Gastroesophageal sphincter (tissue), 4 donors: ENCODE data around the gene ADARB1. TPM values are rescaled to one million over a fixed set of nuclear protein-coding genes. Genes with fewer than 3 reads are reported as not detected.
A peak's percentile ranks its signal among the peaks of the same experiment; 100 is the strongest.

Experiments used
- ATAC-seq: fragments of 150-250 bp; one replicate; pipeline ENCODE4 v1.9.1; 2016; ENCODE audit warnings: mild to moderate bottlenecking, moderate library complexity
- H3K27ac ChIP-seq, 4 donors: fragments of 200-600 bp; sonication (generic) in 3 of 4; 1 replicate in 3 of 4; 2 replicates in 1 of 4; pipeline ENCODE4 v1.5.1; 2016 to 2019
- H3K27me3 ChIP-seq: fragments of 200-600 bp; sonication (generic); one replicate; pipeline ENCODE4 v1.5.1; 2019
- H3K36me3 ChIP-seq, 2 donors: fragments of 200-600 bp; sonication (generic); one replicate each; pipeline ENCODE4 v1.5.1; 2019; ENCODE audit warnings: control low read depth in 1 of 2
- H3K4me1 ChIP-seq, 3 donors: fragments of 200-600 bp; sonication (generic); 1 replicate in 2 of 3; 2 replicates in 1 of 3; pipeline ENCODE4 v1.5.1; 2016 to 2019; ENCODE audit warnings: control low read depth in 2 of 3
- H3K4me3 ChIP-seq, 2 donors: fragments of 200-600 bp; sonication (generic); one replicate each; pipeline ENCODE4 v1.5.1; 2019; ENCODE audit warnings: mild to moderate bottlenecking in 1 of 2, moderate library complexity in 1 of 2
- H3K9me3 ChIP-seq, 3 donors: fragments of 200-600 bp; sonication (generic); one replicate each; pipeline ENCODE4 v1.5.1; 2017 to 2019; ENCODE audit warnings: control low read depth in 2 of 3
- CTCF ChIP-seq, 4 experiments: fragments of 200-600 bp in 2 of 4; fragments of 450-650 bp in 2 of 4; sonication (generic) in 1 of 4; IDR thresholded peaks; one replicate each; pipeline ENCODE4 v1.5.1; 2017 to 2019; ENCODE audit warnings: antibody characterized with exemption in 4 of 4, mild to moderate bottlenecking in 2 of 4, moderate library complexity in 2 of 4
- EP300 ChIP-seq: sonication (generic); formaldehyde crosslinking; IDR thresholded peaks from one replicate; pipeline ENCODE4 v1.6.1; 2017; ENCODE audit warnings: antibody characterized with exemption, mild to moderate bottlenecking
- POLR2A ChIP-seq, 2 donors: fragments of 450-650 bp; IDR thresholded peaks; one replicate each; pipeline ENCODE4 v1.6.1; 2017; ENCODE audit warnings: antibody characterized with exemption in 2 of 2, mild to moderate bottlenecking in 2 of 2, moderate library complexity in 1 of 2
- POLR2AphosphoS5 ChIP-seq: sonication (generic); formaldehyde crosslinking; IDR thresholded peaks from one replicate; pipeline ENCODE4 v1.6.1; 2017; ENCODE audit warnings: antibody characterized with exemption
- WGBS, 2 donors: methylation state at CpG; one replicate each; pipeline ENCODE4 v1.1.5; 2018; ENCODE audit warnings: low coverage in 1 of 2; 5-methylcytosine and 5-hydroxymethylcytosine counted together
- total RNA-seq, 4 donors: library from RNA; depleted of rRNA; stranded (reverse); fragments of >200 nt; gene quantifications; one replicate each; pipeline ENCODE4 v1.1.0, GENCODE V29; 2016

Gene ADARB1
- total RNA-seq, 4 donors from 2014 or later, result 136 to 228 (median 181) TPM

DNA sequence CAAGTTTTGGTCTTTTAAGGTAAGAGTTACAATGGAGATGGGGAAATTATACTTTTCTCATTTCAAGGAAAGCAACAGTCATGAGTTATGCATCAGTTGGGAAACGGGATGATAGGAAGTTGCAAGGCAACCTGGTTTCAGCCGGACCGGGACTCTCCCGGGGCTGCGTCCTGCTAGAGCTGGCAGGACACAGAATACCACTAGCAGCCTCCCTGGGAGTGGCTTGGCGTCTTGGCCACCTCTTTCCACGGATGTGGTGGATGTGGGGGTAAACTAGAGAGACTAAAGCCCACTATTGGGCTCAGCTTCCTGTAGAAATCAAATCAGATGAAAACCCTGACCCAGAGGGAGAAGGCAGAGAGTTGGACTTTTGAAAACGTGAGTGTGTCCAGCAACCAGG is 71.9 kb downstream of the ADARB1 start:
- ATAC-seq, result no peak
- Histone ChIP-seq H3K27ac (no peak overlapping the region), H3K27me3 (no peaks in the 10 kb centered on the region), H3K4me3 (no peak overlapping the region), H3K4me1 (peaks cover 0 to 48% (median 6%) of the 10 kb centered on the region in 3 donors), H3K36me3 (peaks cover 0 to 57% of the 10 kb centered on the region in 2 donors), H3K9me3 (no peaks in the 10 kb centered on the region)
- TF ChIP-seq CTCF (IDR thresholded peaks at IDR 0.05) (no peak), EP300 (no peak), POLR2A (IDR thresholded peaks at IDR 0.05) (no peak), POLR2AphosphoS5 (no peak)
- WGBS, 2 donors, result 61 to 74% methylated on average over 7 to 8 of the region's 8 CpGs

DNA sequence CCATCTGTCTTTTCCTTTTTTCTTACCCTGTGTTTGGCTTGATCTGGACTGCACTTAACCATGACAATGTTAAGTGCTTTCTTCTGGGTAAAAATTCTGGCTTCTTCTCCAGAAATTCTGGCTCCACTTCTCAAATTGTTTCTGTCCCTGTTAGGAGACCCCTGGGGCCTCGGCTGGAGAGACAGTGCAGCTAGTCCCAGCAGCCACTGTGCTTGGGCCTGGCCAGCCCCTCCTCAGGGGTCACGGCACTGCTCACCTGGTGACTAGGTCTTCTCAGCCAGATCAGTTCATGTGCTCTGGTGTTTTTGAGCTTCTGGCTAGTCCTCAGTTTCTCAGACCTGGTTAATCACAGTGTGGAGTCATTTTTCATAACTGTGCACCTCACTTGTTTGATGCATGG is 72.4 kb downstream of the ADARB1 start:
- Histone ChIP-seq H3K36me3 (peaks cover 0 to 58% of the 10 kb centered on the region in 2 donors), H3K27ac (no peak overlapping the region), H3K4me3 (no peak overlapping the region), H3K27me3 (no peaks in the 10 kb centered on the region), H3K9me3 (no peaks in the 10 kb centered on the region), H3K4me1 (peaks cover 2 to 48% (median 10%) of the 10 kb centered on the region in 3 donors)
- WGBS, 2 donors, result 58% methylated on average over 2 of the region's 2 CpGs; no CpG with 5 or more reads in 1 of the 2 donors
- no peak for TF ChIP-seq POLR2AphosphoS5
- no peak for TF ChIP-seq EP300
- no peak for TF ChIP-seq POLR2A (IDR thresholded peaks at IDR 0.05)
- TF ChIP-seq CTCF (IDR thresholded peaks at IDR 0.05), result no peak
- ATAC-seq, result no peak

- TF ChIP-seq CTCF (IDR thresholded peaks at IDR 0.05) (no peak), POLR2AphosphoS5 (no peak), POLR2A (IDR thresholded peaks at IDR 0.05) (no peak), EP300 (no peak)
- ATAC-seq, result no peak
- peaks cover 0 to 63% of the 10 kb centered on the region in 2 donors for H3K36me3 ChIP-seq
- no peak overlapping the region for H3K4me3 ChIP-seq
- peak overlapping the region in 1 of 4 donors; percentile 19 for H3K27ac ChIP-seq
- no peaks in the 10 kb centered on the region for H3K9me3 ChIP-seq
- peaks cover 2 to 48% (median 7%) of the 10 kb centered on the region in 3 donors for H3K4me1 ChIP-seq
- H3K27me3 ChIP-seq, result no peaks in the 10 kb centered on the region
- 69 to 96% methylated on average over 3 to 4 of the region's 30 CpGs for WGBS, 2 donors
These were observed 73.3 kb downstream of the ADARB1 start for GRCh38 chr21:45147473-45148315.

GRCh38 chr21:45148316-45148990 is 74.1 kb downstream of the ADARB1 start:
- TF ChIP-seq POLR2AphosphoS5 (no peak), POLR2A (IDR thresholded peaks at IDR 0.05) (no peak), EP300 (no peak), CTCF (IDR thresholded peaks at IDR 0.05) (no peak)
- 73 to 93% methylated on average over 6 to 10 of the region's 14 CpGs for WGBS, 2 donors
- no peaks in the 10 kb centered on the region for H3K9me3 ChIP-seq
- ATAC-seq, result no peak
- peaks cover 2 to 48% (median 4%) of the 10 kb centered on the region in 3 donors for H3K4me1 ChIP-seq
- H3K36me3 ChIP-seq, result peaks cover 0 to 55% of the 10 kb centered on the region in 2 donors
- no peak overlapping the region for H3K4me3 ChIP-seq
- H3K27ac ChIP-seq, result peak overlapping the region in 1 of 4 donors; percentile 19
- H3K27me3 ChIP-seq, result no peaks in the 10 kb centered on the region
